ENCODE results near the gene MAN1A1. TPM values are rescaled to one million over a fixed set of nuclear protein-coding genes. Genes with fewer than 3 reads are reported as not detected.

MAN1A1 gene
- total and polyA plus RNA-seq, 4 donors: 68.2 to 209 (median 148) TPM

DNA sequence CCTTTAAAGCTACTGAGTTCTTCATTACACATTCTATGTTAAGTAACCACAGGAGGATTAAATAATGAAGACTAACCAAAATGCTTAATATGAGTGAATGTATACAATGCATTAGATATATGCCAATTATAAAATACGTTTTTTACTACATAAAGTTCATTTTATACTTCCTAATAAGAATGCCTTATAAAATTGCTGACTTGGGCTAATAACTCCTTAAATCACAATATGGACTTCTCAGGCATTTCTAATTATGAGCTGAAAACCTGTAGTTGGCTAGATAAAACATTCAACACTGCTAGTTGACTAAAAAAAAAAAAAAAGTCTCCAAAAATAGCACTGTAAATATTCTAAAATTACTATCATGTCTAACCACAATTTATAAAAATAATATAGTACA is 11.8 kb downstream of the MAN1A1 start:
- peaks cover 1 to 41% (median 21%) of the 10 kb centered on the region in 4 donors for H3K4me1 ChIP-seq (ENCODE audit: control insufficient read depth in 4 of 4, insufficient read depth in 4 of 4, low read length in 3 of 4)
- TF ChIP-seq, protein P1, sequence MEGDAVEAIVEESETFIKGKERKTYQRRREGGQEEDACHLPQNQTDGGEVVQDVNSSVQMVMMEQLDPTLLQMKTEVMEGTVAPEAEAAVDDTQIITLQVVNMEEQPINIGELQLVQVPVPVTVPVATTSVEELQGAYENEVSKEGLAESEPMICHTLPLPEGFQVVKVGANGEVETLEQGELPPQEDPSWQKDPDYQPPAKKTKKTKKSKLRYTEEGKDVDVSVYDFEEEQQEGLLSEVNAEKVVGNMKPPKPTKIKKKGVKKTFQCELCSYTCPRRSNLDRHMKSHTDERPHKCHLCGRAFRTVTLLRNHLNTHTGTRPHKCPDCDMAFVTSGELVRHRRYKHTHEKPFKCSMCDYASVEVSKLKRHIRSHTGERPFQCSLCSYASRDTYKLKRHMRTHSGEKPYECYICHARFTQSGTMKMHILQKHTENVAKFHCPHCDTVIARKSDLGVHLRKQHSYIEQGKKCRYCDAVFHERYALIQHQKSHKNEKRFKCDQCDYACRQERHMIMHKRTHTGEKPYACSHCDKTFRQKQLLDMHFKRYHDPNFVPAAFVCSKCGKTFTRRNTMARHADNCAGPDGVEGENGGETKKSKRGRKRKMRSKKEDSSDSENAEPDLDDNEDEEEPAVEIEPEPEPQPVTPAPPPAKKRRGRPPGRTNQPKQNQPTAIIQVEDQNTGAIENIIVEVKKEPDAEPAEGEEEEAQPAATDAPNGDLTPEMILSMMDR (IDR thresholded peaks at IDR 0.05; ENCODE audit: low read depth, low read length, missing input control): no peak
- no peak for TF ChIP-seq RXRA (IDR thresholded peaks at IDR 0.05)
- TF ChIP-seq GABPA (IDR thresholded peaks at IDR 0.05 in 1 of 2, conservative IDR thresholded peaks at IDR 0.05 in 1 of 2): no peak
- TF ChIP-seq, protein P2, sequence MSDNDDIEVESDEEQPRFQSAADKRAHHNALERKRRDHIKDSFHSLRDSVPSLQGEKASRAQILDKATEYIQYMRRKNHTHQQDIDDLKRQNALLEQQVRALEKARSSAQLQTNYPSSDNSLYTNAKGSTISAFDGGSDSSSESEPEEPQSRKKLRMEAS (IDR thresholded peaks at IDR 0.05): no peak
- TF ChIP-seq JUND (IDR thresholded peaks at IDR 0.05): no peak
- TF ChIP-seq, protein P3, sequence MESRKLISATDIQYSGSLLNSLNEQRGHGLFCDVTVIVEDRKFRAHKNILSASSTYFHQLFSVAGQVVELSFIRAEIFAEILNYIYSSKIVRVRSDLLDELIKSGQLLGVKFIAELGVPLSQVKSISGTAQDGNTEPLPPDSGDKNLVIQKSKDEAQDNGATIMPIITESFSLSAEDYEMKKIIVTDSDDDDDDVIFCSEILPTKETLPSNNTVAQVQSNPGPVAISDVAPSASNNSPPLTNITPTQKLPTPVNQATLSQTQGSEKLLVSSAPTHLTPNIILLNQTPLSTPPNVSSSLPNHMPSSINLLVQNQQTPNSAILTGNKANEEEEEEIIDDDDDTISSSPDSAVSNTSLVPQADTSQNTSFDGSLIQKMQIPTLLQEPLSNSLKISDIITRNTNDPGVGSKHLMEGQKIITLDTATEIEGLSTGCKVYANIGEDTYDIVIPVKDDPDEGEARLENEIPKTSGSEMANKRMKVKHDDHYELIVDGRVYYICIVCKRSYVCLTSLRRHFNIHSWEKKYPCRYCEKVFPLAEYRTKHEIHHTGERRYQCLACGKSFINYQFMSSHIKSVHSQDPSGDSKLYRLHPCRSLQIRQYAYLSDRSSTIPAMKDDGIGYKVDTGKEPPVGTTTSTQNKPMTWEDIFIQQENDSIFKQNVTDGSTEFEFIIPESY (IDR thresholded peaks at IDR 0.05): no peak
- TF ChIP-seq HNF4A (conservative IDR thresholded peaks at IDR 0.05): no peak
- TF ChIP-seq, protein P4, sequence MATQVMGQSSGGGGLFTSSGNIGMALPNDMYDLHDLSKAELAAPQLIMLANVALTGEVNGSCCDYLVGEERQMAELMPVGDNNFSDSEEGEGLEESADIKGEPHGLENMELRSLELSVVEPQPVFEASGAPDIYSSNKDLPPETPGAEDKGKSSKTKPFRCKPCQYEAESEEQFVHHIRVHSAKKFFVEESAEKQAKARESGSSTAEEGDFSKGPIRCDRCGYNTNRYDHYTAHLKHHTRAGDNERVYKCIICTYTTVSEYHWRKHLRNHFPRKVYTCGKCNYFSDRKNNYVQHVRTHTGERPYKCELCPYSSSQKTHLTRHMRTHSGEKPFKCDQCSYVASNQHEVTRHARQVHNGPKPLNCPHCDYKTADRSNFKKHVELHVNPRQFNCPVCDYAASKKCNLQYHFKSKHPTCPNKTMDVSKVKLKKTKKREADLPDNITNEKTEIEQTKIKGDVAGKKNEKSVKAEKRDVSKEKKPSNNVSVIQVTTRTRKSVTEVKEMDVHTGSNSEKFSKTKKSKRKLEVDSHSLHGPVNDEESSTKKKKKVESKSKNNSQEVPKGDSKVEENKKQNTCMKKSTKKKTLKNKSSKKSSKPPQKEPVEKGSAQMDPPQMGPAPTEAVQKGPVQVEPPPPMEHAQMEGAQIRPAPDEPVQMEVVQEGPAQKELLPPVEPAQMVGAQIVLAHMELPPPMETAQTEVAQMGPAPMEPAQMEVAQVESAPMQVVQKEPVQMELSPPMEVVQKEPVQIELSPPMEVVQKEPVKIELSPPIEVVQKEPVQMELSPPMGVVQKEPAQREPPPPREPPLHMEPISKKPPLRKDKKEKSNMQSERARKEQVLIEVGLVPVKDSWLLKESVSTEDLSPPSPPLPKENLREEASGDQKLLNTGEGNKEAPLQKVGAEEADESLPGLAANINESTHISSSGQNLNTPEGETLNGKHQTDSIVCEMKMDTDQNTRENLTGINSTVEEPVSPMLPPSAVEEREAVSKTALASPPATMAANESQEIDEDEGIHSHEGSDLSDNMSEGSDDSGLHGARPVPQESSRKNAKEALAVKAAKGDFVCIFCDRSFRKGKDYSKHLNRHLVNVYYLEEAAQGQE (IDR thresholded peaks at IDR 0.05): no peak
- TF ChIP-seq FOXA1 (IDR thresholded peaks at IDR 0.05): no peak
- no peak for TF ChIP-seq SP1 (IDR thresholded peaks at IDR 0.05)
- TF ChIP-seq FOXA2 (IDR thresholded peaks at IDR 0.05): no peak
- TF ChIP-seq RAD21 (IDR thresholded peaks at IDR 0.05): no peak
- TF ChIP-seq, protein P5, sequence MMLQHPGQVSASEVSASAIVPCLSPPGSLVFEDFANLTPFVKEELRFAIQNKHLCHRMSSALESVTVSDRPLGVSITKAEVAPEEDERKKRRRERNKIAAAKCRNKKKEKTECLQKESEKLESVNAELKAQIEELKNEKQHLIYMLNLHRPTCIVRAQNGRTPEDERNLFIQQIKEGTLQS (IDR thresholded peaks at IDR 0.05): no peak
- no peak for TF ChIP-seq EGR1 (IDR thresholded peaks at IDR 0.05; ENCODE audit: low read depth in 2 of 2)
- TF ChIP-seq HNF4G (IDR thresholded peaks at IDR 0.05): no peak
- TF ChIP-seq TAF1 (conservative IDR thresholded peaks at IDR 0.05): no peak

DNA sequence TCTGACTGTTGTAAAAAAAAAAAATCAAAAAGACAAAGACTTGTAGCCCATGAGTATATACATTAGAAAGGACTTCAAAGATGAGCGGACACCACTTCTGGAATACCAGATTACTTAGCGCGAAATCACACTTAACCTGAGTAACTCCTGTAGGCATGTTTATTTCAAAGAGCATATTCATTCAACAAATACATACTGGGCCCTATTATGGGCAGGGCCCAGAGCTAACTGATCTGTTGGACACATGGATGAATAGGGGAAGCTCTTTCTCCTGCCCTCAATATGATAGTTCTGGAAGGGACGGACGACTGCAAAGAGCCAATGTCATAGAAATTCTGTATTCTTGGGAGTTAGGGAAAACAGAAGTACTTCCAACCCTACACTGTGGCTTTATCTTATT is 12.3 kb downstream of the MAN1A1 start:
- no peak overlapping the region for H3K27ac ChIP-seq (ENCODE audit: low read depth in 1 of 2, low read length in 2 of 2)
- TF ChIP-seq SP1 (IDR thresholded peaks at IDR 0.05): no peak
- TF ChIP-seq TAF1 (conservative IDR thresholded peaks at IDR 0.05): no peak
- no peak for TF ChIP-seq FOXA1 (IDR thresholded peaks at IDR 0.05)
- no peak for TF ChIP-seq NR2F2 (IDR thresholded peaks at IDR 0.05)
- no peak for TF ChIP-seq HNF4A (conservative IDR thresholded peaks at IDR 0.05)
- TF ChIP-seq, protein P2 (IDR thresholded peaks at IDR 0.05): no peak
- TF ChIP-seq EGR1 (IDR thresholded peaks at IDR 0.05; ENCODE audit: low read depth in 2 of 2): no peak
- TF ChIP-seq GABPA (IDR thresholded peaks at IDR 0.05 in 1 of 2, conservative IDR thresholded peaks at IDR 0.05 in 1 of 2): no peak
- no peak for TF ChIP-seq JUND (IDR thresholded peaks at IDR 0.05)
- TF ChIP-seq, protein P1 (IDR thresholded peaks at IDR 0.05; ENCODE audit: low read depth, low read length, missing input control): no peak
- no peaks in the 10 kb centered on the region for H3K9me3 ChIP-seq (ENCODE audit: control insufficient read depth in 4 of 4, low read length in 3 of 4)
- H3K4me1 ChIP-seq (ENCODE audit: control insufficient read depth in 4 of 4, insufficient read depth in 4 of 4, low read length in 3 of 4): peaks cover 1 to 36% (median 21%) of the 10 kb centered on the region in 4 donors
- no peaks in the 10 kb centered on the region for H3K36me3 ChIP-seq (ENCODE audit: control insufficient read depth in 4 of 4, insufficient read depth in 3 of 4, low read depth in 1 of 4, low read length in 3 of 4)
- no peak for DNase-seq (ENCODE audit: low spot score)
- no peak overlapping the region for H3K9ac ChIP-seq (ENCODE audit: low read depth in 1 of 2, low read length in 2 of 2)
- H3K4me3 ChIP-seq (ENCODE audit: low read depth in 1 of 3, low read length in 3 of 3): no peak overlapping the region
- WGBS: 96% methylated on average over 5 of the region's 5 CpGs
- H3K27me3 ChIP-seq (ENCODE audit: control insufficient read depth in 4 of 4, insufficient read depth in 4 of 4, low read length in 3 of 4): no peaks in the 10 kb centered on the region

More for the DNA sequence above, 11.8 kb downstream of the MAN1A1 start:
- Histone ChIP-seq H3K27me3 (ENCODE audit: control insufficient read depth in 4 of 4, insufficient read depth in 4 of 4, low read length in 3 of 4) (no peaks in the 10 kb centered on the region), H3K27ac (ENCODE audit: low read depth in 1 of 2, low read length in 2 of 2) (no peak overlapping the region), H3K36me3 (ENCODE audit: control insufficient read depth in 4 of 4, insufficient read depth in 3 of 4, low read depth in 1 of 4, low read length in 3 of 4) (peaks cover 0 to 2% (median 0%) of the 10 kb centered on the region in 4 donors), H3K9me3 (ENCODE audit: control insufficient read depth in 4 of 4, low read length in 3 of 4) (no peaks in the 10 kb centered on the region), H3K4me3 (ENCODE audit: low read depth in 1 of 3, low read length in 3 of 3) (no peak overlapping the region), H3K9ac (ENCODE audit: low read depth in 1 of 2, low read length in 2 of 2) (no peak overlapping the region)
- 88% methylated on average over 1 of the region's 1 CpG for WGBS
- no peak for DNase-seq (ENCODE audit: low spot score)

All from liver (tissue), 9 donors.